Pancreas (tissue), 10 donors: ENCODE measurements around the gene PDLIM5. TPM values are rescaled to one million over a fixed set of nuclear protein-coding genes. Genes with fewer than 3 reads are reported as not detected.
A peak's percentile ranks its signal among the peaks of the same experiment; 100 is the strongest.

Experiments
- ATAC-seq, 4 donors: fragments of 200-7000 bp; cut with Tn5 transposase; one replicate each; pipeline versions ENCODE4 v1.8.0 to v1.9.1; 2020; ENCODE audit warnings: mild to moderate bottlenecking in 4 of 4, moderate library complexity in 4 of 4
- DNase-seq, 6 donors: peaks; one replicate each; pipeline ENCODE4 v3.0.0-alpha.2; 2020
- FAIRE-seq: peaks from 2 replicates; lab custom pipeline; 2012; peaks lifted over from hg19 to GRCh38; lab: Jason Lieb, UNC
- H3K27ac ChIP-seq, 4 donors: fragments of 200-600 bp; sonication (generic); 1 replicate in 3 of 4; 2 replicates in 1 of 4; pipeline versions ENCODE4 v1.5.0 to v1.8.0; 2020
- H3K27me3 ChIP-seq, 4 donors: fragments of 200-600 bp; one replicate each; pipeline ENCODE4 v1.8.0; 2021
- H3K36me3 ChIP-seq, 3 donors: fragments of 200-600 bp; sonication (generic) in 1 of 3; one replicate each; pipeline versions ENCODE4 v1.5.0 to v1.8.0; 2020 to 2021
- H3K4me1 ChIP-seq, 3 donors: fragments of 200-600 bp; one replicate each; pipeline ENCODE4 v1.8.0; 2021
- H3K4me3 ChIP-seq, 4 donors: fragments of 200-600 bp; sonication (generic) in 2 of 4; one replicate each; pipeline versions ENCODE4 v1.5.0 to v1.8.0; 2020 to 2021
- H3K9me3 ChIP-seq, 4 donors: fragments of 200-600 bp; one replicate each; pipeline ENCODE4 v1.8.0; 2021
- CTCF ChIP-seq, 4 donors: fragments of 200-600 bp; sonication (generic) in 3 of 4; IDR thresholded peaks; one replicate each; pipeline versions ENCODE4 v1.5.0 to v1.8.0; 2021; ENCODE audit warnings: antibody characterized with exemption in 4 of 4
- WGBS, 2 donors: extraction: QIAGEN DNeasy Blood & Tissue Kit; methylation state at CpG; one replicate each; pipeline ENCODE4 v1.1.7; 2013; 5-methylcytosine and 5-hydroxymethylcytosine counted together
- intact Hi-C, 3 donors: fragments of 100-400 bp; cut with DNase I; formaldehyde crosslinking; loops; one replicate each; pipeline versions ENCODE4 v1.11.1 to v1.14.2; 2022
- polyA plus RNA-seq, 2 donors: library from polyadenylated mRNA; stranded (reverse); fragments of 200-250 nt; gene quantifications; one replicate each; pipeline ENCODE4 v1.2.3, GENCODE V29; 2013
- total RNA-seq, 6 donors: library from RNA; stranded (reverse); fragmentation: NEBNext Ultra II Directional in 4 of 6; extraction: Animal tissue kit (Norgen Biotek cat#: 25700) in 4 of 6; gene quantifications; one replicate each; pipeline versions ENCODE4 v1.2.1 to v1.2.4, GENCODE V29; 2021 to 2023
- donor health status: healthy with polysubstance abuse.
- donor health status: DM: no; HTN: no; CAD: no; lungs with moderate emphysema.
- donor health status: DM: no; HTN: no; CAD: no.
- donor health status: control.
- donor health status: control.
- donor health status: Bipolar disorder and iron deficiency.
- donor health status: DM: yes; HTN: yes; CAD: no.
- donor health status: DM: no; HTN: no; CAD: no.
- donor health status: DM: no; HTN: no; CAD: no.
- donor health status: DM: yes; HTN: yes; CAD: no.

Gene PDLIM5
- total and polyA plus RNA-seq, 8 donors: 13.2 to 99.0 (median 49.8) TPM

GRCh38 chr4:94558392-94558904, 106.7 kb downstream of the PDLIM5 start:
- H3K4me1 ChIP-seq: peaks cover 4 to 15% (median 13%) of the 10 kb centered on the region in 3 donors
- FAIRE-seq (peak; percentile 5), DNase-seq (no peak), ATAC-seq (no peak)
- no peak overlapping the region for H3K27ac ChIP-seq
- no peaks in the 10 kb centered on the region for H3K9me3 ChIP-seq
- WGBS, 2 donors: 74% methylated on average over 1 of the region's 1 CpG
- TF ChIP-seq CTCF (IDR thresholded peaks at IDR 0.05): no peak
- H3K4me3 ChIP-seq: no peak overlapping the region
- H3K27me3 ChIP-seq: no peaks in the 10 kb centered on the region
- intact Hi-C loops: no loop called here
- H3K36me3 ChIP-seq: no peaks in the 10 kb centered on the region

GRCh38 chr4:94559351-94559806, 107.6 kb downstream of the PDLIM5 start:
- Histone ChIP-seq H3K27ac (no peak overlapping the region), H3K27me3 (no peaks in the 10 kb centered on the region), H3K36me3 (no peaks in the 10 kb centered on the region), H3K9me3 (no peaks in the 10 kb centered on the region), H3K4me3 (no peak overlapping the region), H3K4me1 (peaks cover 4 to 15% (median 13%) of the 10 kb centered on the region in 3 donors)
- WGBS, 2 donors: 86 to 87% methylated on average over 3 of the region's 3 CpGs
- ATAC-seq (peak in 2 of 4 donors; percentile 17 to 58), DNase-seq (no peak), FAIRE-seq (no peak)
- intact Hi-C loops: no loop called here
- TF ChIP-seq CTCF (IDR thresholded peaks at IDR 0.05): no peak

- H3K36me3 ChIP-seq: no peaks in the 10 kb centered on the region
- DNase-seq: no peak
- H3K4me1 ChIP-seq: peaks cover 4 to 15% (median 13%) of the 10 kb centered on the region in 3 donors
- no peak overlapping the region for H3K27ac ChIP-seq
- intact Hi-C loops: no loop called here
- H3K9me3 ChIP-seq: no peaks in the 10 kb centered on the region
- TF ChIP-seq CTCF (IDR thresholded peaks at IDR 0.05): no peak
- FAIRE-seq: no peak
- H3K27me3 ChIP-seq: no peaks in the 10 kb centered on the region
- H3K4me3 ChIP-seq: no peak overlapping the region
- 77 to 78% methylated on average over 5 of the region's 5 CpGs for WGBS, 2 donors
- peak in 3 of 4 donors; percentile 40 to 57 (median 46) for ATAC-seq
Measured at GRCh38 chr4:94561249-94562024, 109.7 kb downstream of the PDLIM5 start.

DNA sequence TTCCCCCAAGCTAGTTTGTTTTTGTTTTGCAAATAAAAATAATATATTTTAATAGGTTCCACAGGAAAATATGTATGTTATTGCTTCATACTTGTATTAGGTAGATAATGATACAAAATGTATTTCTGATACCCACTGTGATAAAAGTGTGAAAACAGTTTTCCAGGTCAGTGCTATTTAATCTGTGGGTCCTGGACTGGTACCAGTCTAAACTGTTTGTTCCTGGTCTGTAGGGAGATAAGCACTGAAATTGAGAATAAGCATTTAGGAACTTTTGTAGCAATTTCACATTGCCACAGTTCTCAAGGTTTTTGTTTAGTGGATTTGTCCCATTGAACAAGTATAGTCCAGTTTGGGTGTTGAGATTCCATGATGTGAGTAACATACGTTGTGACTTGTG, 110.5 kb downstream of the PDLIM5 start:
- DNase-seq: no peak
- no peaks in the 10 kb centered on the region for H3K27me3 ChIP-seq
- no peaks in the 10 kb centered on the region for H3K9me3 ChIP-seq
- no peak for TF ChIP-seq CTCF (IDR thresholded peaks at IDR 0.05)
- peaks cover 4 to 15% (median 13%) of the 10 kb centered on the region in 3 donors for H3K4me1 ChIP-seq
- WGBS, 2 donors: 38 to 61% methylated on average over 1 of the region's 1 CpG
- H3K36me3 ChIP-seq: no peaks in the 10 kb centered on the region
- ATAC-seq: peak in 2 of 4 donors; percentile 37 to 48
- no peak overlapping the region for H3K4me3 ChIP-seq
- H3K27ac ChIP-seq: no peak overlapping the region
- FAIRE-seq: no peak
- intact Hi-C loops: no loop called here

DNA sequence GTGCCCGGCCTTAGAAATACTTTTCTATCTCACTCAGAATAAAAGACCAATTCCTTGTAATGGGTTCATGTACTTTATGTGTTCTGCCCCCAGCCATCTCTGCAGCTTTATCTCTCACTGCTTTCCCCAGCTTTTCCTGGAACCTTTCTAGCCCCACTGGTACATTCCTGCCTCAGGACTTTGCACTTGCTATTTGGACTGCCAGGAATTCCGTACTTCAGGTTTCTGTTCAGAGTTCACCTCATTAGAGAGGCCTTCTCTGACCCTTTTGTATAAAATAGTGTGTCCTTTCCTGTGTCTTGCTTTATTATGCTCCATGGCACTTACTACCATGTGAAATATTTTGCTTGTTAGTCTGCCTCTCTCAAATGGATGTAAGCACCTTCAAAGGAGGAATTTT, 112.5 kb downstream of the PDLIM5 start:
- intact Hi-C loops: no loop called here
- H3K9me3 ChIP-seq: no peaks in the 10 kb centered on the region
- ATAC-seq (peak in 1 of 4 donors; percentile 52), DNase-seq (no peak), FAIRE-seq (no peak)
- TF ChIP-seq CTCF (IDR thresholded peaks at IDR 0.05): no peak
- H3K4me3 ChIP-seq: no peak overlapping the region
- H3K27ac ChIP-seq: no peak overlapping the region
- peaks cover 4 to 15% (median 13%) of the 10 kb centered on the region in 3 donors for H3K4me1 ChIP-seq
- H3K36me3 ChIP-seq: no peaks in the 10 kb centered on the region
- WGBS, 2 donors: 78 to 85% methylated on average over 2 of the region's 2 CpGs
- H3K27me3 ChIP-seq: no peaks in the 10 kb centered on the region
